SK-N-SH (cell line): ENCODE results near the gene RGS7. TPM values are rescaled to one million over a fixed set of nuclear protein-coding genes. Genes with fewer than 3 reads are reported as not detected.

Experiments used
- CTCF ChIA-PET: fragments of 300-600, 350-600 bp; formaldehyde crosslinking; extraction: SDS; loops from one replicate; lab custom pipeline; 2021; lab: Yijun Ruan, JAX
- POLR2A ChIA-PET: fragments of 350-600 bp; sonication (Branson Sonifier 250); formaldehyde crosslinking; extraction: SDS; loops from one replicate; lab custom pipeline; 2020; ENCODE audit warnings: antibody characterized with exemption, inconsistent platforms; lab: Yijun Ruan, JAX
- DNase-seq: peaks from one replicate; pipeline ENCODE4 v3.0.0; 2012
- H2AFZ ChIP-seq: fragments of 200-600 bp; sonication (generic); 2 replicates; pipeline ENCODE4 v1.8.1; 2016; ENCODE audit warnings: antibody characterized with exemption, mild to moderate bottlenecking, low read depth
- H3F3A ChIP-seq: fragments of 200-600 bp; sonication (generic); replicated peaks from 2 replicates; pipeline ENCODE3; 2016; ENCODE audit warnings: antibody characterized with exemption, mild to moderate bottlenecking; ENCODE audit not compliant: insufficient read depth
- H3K27ac ChIP-seq, 2 experiments: fragments of 200-500 bp in 1 of 2; fragments of 200-600 bp in 1 of 2; sonication (Bioruptor generic) in 1 of 2; sonication (generic), shearing (Covaris generic) in 1 of 2; 2 replicates each; pipeline versions ENCODE4 v1.5.1 to v1.6.1; 2014 to 2016; ENCODE audit warnings: low read depth in 2 of 2, inconsistent platforms in 1 of 2, low read length in 1 of 2, mild to moderate bottlenecking in 1 of 2, mixed read lengths in 1 of 2
- H3K27me3 ChIP-seq: fragments of 200-600 bp; sonication (generic), shearing (Covaris generic); 2 replicates; pipeline ENCODE4 v1.6.1; 2016; ENCODE audit warnings: mixed run types; ENCODE audit not compliant: insufficient read depth
- H3K36me3 ChIP-seq, 2 experiments: fragments of 200-500 bp in 1 of 2; fragments of 200-600 bp in 1 of 2; sonication (Bioruptor generic) in 1 of 2; sonication (generic) in 1 of 2; replicated peaks in 1 of 2; 2 replicates each; pipeline versions ENCODE3 to v1.5.1; 2014 to 2016; ENCODE audit warnings: low read length in 1 of 2, mild to moderate bottlenecking in 1 of 2; ENCODE audit not compliant: insufficient read depth in 2 of 2, control insufficient read depth in 1 of 2
- H3K4me1 ChIP-seq, 2 experiments: fragments of 200-500 bp in 1 of 2; fragments of 200-600 bp in 1 of 2; sonication (Bioruptor generic) in 1 of 2; sonication (generic), shearing (Covaris generic) in 1 of 2; 2 replicates each; pipeline versions ENCODE4 v1.5.1 to v1.6.1; 2014 to 2016; ENCODE audit warnings: low read depth in 1 of 2, low read length in 1 of 2, mixed run types in 1 of 2; ENCODE audit not compliant: insufficient read depth in 2 of 2, control insufficient read depth in 1 of 2
- H3K4me2 ChIP-seq: fragments of 200-600 bp; sonication (generic), shearing (Covaris generic); 2 replicates; pipeline ENCODE4 v1.6.1; 2017; ENCODE audit warnings: mixed run types
- H3K4me3 ChIP-seq, 2 experiments: fragments of 200-500 bp in 1 of 2; fragments of 200-600 bp in 1 of 2; sonication (Bioruptor generic) in 1 of 2; sonication (generic), shearing (Covaris generic) in 1 of 2; 2 replicates each; pipeline versions ENCODE4 v1.5.1 to v1.8.1; 2014 to 2016; ENCODE audit warnings: low read depth in 2 of 2, inconsistent platforms in 1 of 2, low read length in 1 of 2, mild to moderate bottlenecking in 1 of 2, mixed read lengths in 1 of 2, moderate library complexity in 1 of 2
- H3K79me2 ChIP-seq: fragments of 200-600 bp; sonication (generic); 2 replicates; pipeline ENCODE4 v1.8.1; 2017; ENCODE audit warnings: mild to moderate bottlenecking; ENCODE audit not compliant: insufficient read depth
- H3K9ac ChIP-seq: fragments of 200-600 bp; sonication (generic); 2 replicates; pipeline ENCODE4 v1.6.1; 2017; ENCODE audit warnings: mixed run types
- H3K9me2 ChIP-seq: fragments of 200-600 bp; sonication (generic); 2 replicates; pipeline ENCODE4 v1.6.1; 2017; ENCODE audit warnings: mixed run types
- H3K9me3 ChIP-seq: fragments of 200-600 bp; sonication (generic); 2 replicates; pipeline ENCODE4 v1.6.1; 2017; ENCODE audit warnings: mixed run types, mild to moderate bottlenecking, moderate library complexity
- H4K20me1 ChIP-seq: fragments of 200-600 bp; sonication (generic); 2 replicates; pipeline ENCODE4 v1.6.1; 2017; ENCODE audit warnings: mild to moderate bottlenecking, mixed run types; ENCODE audit not compliant: insufficient read depth
- CHD2 ChIP-seq: fragments of 150-350 bp; IDR thresholded peaks from 2 replicates; pipeline ENCODE4 v1.6.1; 2018; ENCODE audit warnings: low read length; ENCODE audit not compliant: partially characterized antibody
- ELF1 ChIP-seq: IDR thresholded peaks from 2 replicates; pipeline ENCODE4 v1.4.0; 2012
- EP300 ChIP-seq, 2 experiments: IDR thresholded peaks; 2 replicates each; pipeline versions ENCODE4 v1.4.0 to v1.6.1; 2012; ENCODE audit warnings: borderline replicate concordance in 1 of 2, low read depth in 1 of 2, low read length in 1 of 2
- EZH2phosphoT487 ChIP-seq: fragments of 200-600 bp; sonication (generic); IDR thresholded peaks from 2 replicates; pipeline ENCODE4 v1.6.1; 2017; ENCODE audit warnings: low read depth, mixed run types, mild to moderate bottlenecking, antibody characterized with exemption, moderate library complexity, borderline replicate concordance
- FOSL2 ChIP-seq: IDR thresholded peaks from 2 replicates; pipeline ENCODE4 v1.4.0; 2012; ENCODE audit warnings: low read depth, mild to moderate bottlenecking, moderate library complexity, borderline replicate concordance
- FOXJ3 ChIP-seq: sonication (generic); formaldehyde crosslinking; IDR thresholded peaks from 2 replicates; pipeline ENCODE4 v1.5.1; 2020; ENCODE audit warnings: mild to moderate bottlenecking, missing genetic modification reagents
- FOXM1 ChIP-seq: IDR thresholded peaks from 2 replicates; pipeline ENCODE4 v1.4.0; 2012; ENCODE audit warnings: low read depth, mild to moderate bottlenecking
- GABPA ChIP-seq: IDR thresholded peaks from 2 replicates; pipeline ENCODE4 v1.4.0; 2012; ENCODE audit warnings: low read depth, mild to moderate bottlenecking
- IRF3 ChIP-seq: fragments of 150-350 bp; IDR thresholded peaks from 2 replicates; pipeline ENCODE4 v1.6.1; 2016; ENCODE audit warnings: mild to moderate bottlenecking, low read depth, low read length
- JUND ChIP-seq: IDR thresholded peaks from 2 replicates; pipeline ENCODE4 v1.4.0; 2012
- MEF2A ChIP-seq: IDR thresholded peaks from 2 replicates; pipeline ENCODE4 v1.4.0; 2012; ENCODE audit warnings: low read depth, borderline replicate concordance
- NRF1 ChIP-seq: IDR thresholded peaks from 2 replicates; pipeline ENCODE4 v1.6.1; 2012; ENCODE audit warnings: low read depth, mild to moderate bottlenecking, low read length
- POLR2AphosphoS5 ChIP-seq: IDR thresholded peaks from 2 replicates; pipeline ENCODE4 v1.6.1; 2012; ENCODE audit warnings: low read depth, low read length
- RAD21 ChIP-seq: IDR thresholded peaks from 2 replicates; pipeline ENCODE4 v1.6.1; 2012; ENCODE audit warnings: mild to moderate bottlenecking, low read length
- RFX5 ChIP-seq: IDR thresholded peaks from 2 replicates; pipeline ENCODE4 v1.6.1; 2012; ENCODE audit warnings: mild to moderate bottlenecking, improper control_type of control experiment, low read length
- RXRA ChIP-seq: IDR thresholded peaks from 2 replicates; pipeline ENCODE4 v1.4.0; 2012; ENCODE audit warnings: low read depth, mild to moderate bottlenecking, borderline replicate concordance
- SMC3 ChIP-seq: IDR thresholded peaks from 2 replicates; pipeline ENCODE4 v1.6.1; 2012; ENCODE audit warnings: low read depth, low read length, improper control_type of control experiment
- TCF12 ChIP-seq: IDR thresholded peaks from 2 replicates; pipeline ENCODE4 v1.4.0; 2012
- TEAD4 ChIP-seq: IDR thresholded peaks from 2 replicates; pipeline ENCODE4 v1.4.0; 2012; ENCODE audit warnings: mild to moderate bottlenecking, borderline replicate concordance; ENCODE audit not compliant: insufficient read depth
- YY1 ChIP-seq: IDR thresholded peaks from 2 replicates; pipeline ENCODE4 v1.4.0; 2012; ENCODE audit warnings: low read depth, mild to moderate bottlenecking
- WGBS: methylation state at CpG from one replicate; pipeline ENCODE4 v1.1.6; 2017; ENCODE audit warnings: low lambda C conversion rate; 5-methylcytosine and 5-hydroxymethylcytosine counted together
- polyA plus RNA-seq, 3 experiments: library from polyadenylated mRNA; depleted of rRNA; stranded (reverse); fragments of >200 nt; gene quantifications; 2 replicates each; pipeline ENCODE4 v1.2.3, GENCODE V29; 2012

Gene RGS7
- polyA plus RNA-seq, 1 of the 3 experiments (the other 2 are of a cell fraction), result 0.36 TPM

- Histone ChIP-seq H3K9me3 (no peaks in the 10 kb centered on the region), H3K4me1 (no peaks in the 10 kb centered on the region; a peak in 1 of 4 replicates), H3K4me2 (no peak overlapping the region), H2AFZ (no peak overlapping the region), H3K9ac (no peak overlapping the region), H3K27me3 (no peaks in the 10 kb centered on the region), H3K9me2 (no peaks in the 10 kb centered on the region), H4K20me1 (no peaks in the 10 kb centered on the region), H3F3A (no peaks in the 10 kb centered on the region), H3K36me3 (no peaks in the 10 kb centered on the region), H3K79me2 (no peaks in the 10 kb centered on the region), H3K4me3 (no peak overlapping the region), H3K27ac (no peak overlapping the region)
- POLR2A ChIA-PET, result no interaction called here
- no peak for DNase-seq
- WGBS, result 40% methylated on average over 2 of the region's 3 CpGs
- TF ChIP-seq JUND (no peak), GABPA (no peak), RFX5 (no peak), FOSL2 (no peak), TCF12 (no peak), FOXJ3 (no peak)
- CTCF ChIA-PET, result interaction anchor here (1.0 kb wide), 1 partner anchor 86 kb away, joined by 3 read pairs; no protein-coding TSS in a partner anchor
Measured at GRCh38 chr1:241308471-241308870, 48.5 kb downstream of the RGS7 start.

GRCh38 chr1:241308011-241308410 is 49.0 kb downstream of the RGS7 start:
- TF ChIP-seq CHD2, result no peak
- no peak for TF ChIP-seq RAD21
- TF ChIP-seq EZH2phosphoT487, result no peak
- no peak for TF ChIP-seq RFX5
- TF ChIP-seq EP300 (IDR thresholded peaks at IDR 0.05; ENCODE audit: borderline replicate concordance in 1 of 2, low read depth in 1 of 2, low read length in 1 of 2), result no peak
- no peak for TF ChIP-seq TEAD4
- TF ChIP-seq FOXM1, result no peak
- no peak for TF ChIP-seq RXRA
- no peak for TF ChIP-seq NRF1
- TF ChIP-seq YY1, result no peak
- no peak for TF ChIP-seq MEF2A
- no peak for TF ChIP-seq FOSL2
- TF ChIP-seq SMC3, result no peak
- no peak for TF ChIP-seq POLR2AphosphoS5
- TF ChIP-seq TCF12, result no peak
- no peak for TF ChIP-seq ELF1
- no peak for TF ChIP-seq IRF3
- Histone ChIP-seq H3K36me3 (no peaks in the 10 kb centered on the region), H3K27ac (no peak overlapping the region), H3K4me1 (no peaks in the 10 kb centered on the region; a peak in 1 of 4 replicates), H2AFZ (no peak overlapping the region), H3K79me2 (no peaks in the 10 kb centered on the region), H3F3A (no peaks in the 10 kb centered on the region), H3K27me3 (no peaks in the 10 kb centered on the region), H3K9me2 (no peaks in the 10 kb centered on the region), H3K9me3 (no peaks in the 10 kb centered on the region), H4K20me1 (no peaks in the 10 kb centered on the region), H3K4me3 (no peak overlapping the region), H3K9ac (no peak overlapping the region), H3K4me2 (no peak overlapping the region)
- no peak for DNase-seq
- WGBS, result 35% methylated on average over 3 of the region's 3 CpGs
- ChIA-PET CTCF (no interaction called here), POLR2A (no interaction called here)
